Fibroblast of gingiva (primary cell): ENCODE measurements around the gene NDUFS7.

ENCODE experiments used
- DNase-seq: peaks from one replicate; pipeline ENCODE4 v3.0.0-alpha.2; 2011; ENCODE audit warnings: low read depth

The NDUFS7 gene

GRCh38 chr19:1383312-1384084 is at the start of gene NDUFS7:
NDUFS7 (plus strand) TSS chr19:1383907; CDS start chr19:1383927, 20 bp downstream.
- peak; percentile 94 for DNase-seq

- no peak for DNase-seq
Measured at GRCh38 chr19:1336079-1336684, 47.5 kb upstream of the NDUFS7 start.

- no peak for DNase-seq
Measured at GRCh38 chr19:1340681-1341469, 42.8 kb upstream of the NDUFS7 start.

- no peak for DNase-seq
Measured at GRCh38 chr19:1343041-1343440, 40.7 kb upstream of the NDUFS7 start.

GRCh38 chr19:1349211-1349610 is 34.5 kb upstream of the NDUFS7 start:
- no peak for DNase-seq

- no peak for DNase-seq
Measured at GRCh38 chr19:1350867-1351266, 32.8 kb upstream of the NDUFS7 start.

GRCh38 chr19:1351381-1351851 is 32.3 kb upstream of the NDUFS7 start:
- no peak for DNase-seq

- no peak for DNase-seq
Measured at GRCh38 chr19:1353144-1353543, 30.6 kb upstream of the NDUFS7 start.

- DNase-seq = no peak
Measured at GRCh38 chr19:1354970-1355567, 28.6 kb upstream of the NDUFS7 start.

- no peak for DNase-seq
Measured at GRCh38 chr19:1355568-1356507, 27.9 kb upstream of the NDUFS7 start.

GRCh38 chr19:1356508-1356865 is 27.2 kb upstream of the NDUFS7 start:
- DNase-seq = no peak

GRCh38 chr19:1357531-1358109 is 26.1 kb upstream of the NDUFS7 start:
- DNase-seq = no peak

- DNase-seq = no peak
Measured at GRCh38 chr19:1360126-1360817, 23.4 kb upstream of the NDUFS7 start.

GRCh38 chr19:1360818-1361461 is 22.8 kb upstream of the NDUFS7 start:
- peak; percentile 72 for DNase-seq

- peak; percentile 72 for DNase-seq
Measured at GRCh38 chr19:1361601-1362386, 21.9 kb upstream of the NDUFS7 start.

GRCh38 chr19:1362387-1363257 is 21.1 kb upstream of the NDUFS7 start:
- no peak for DNase-seq

- no peak for DNase-seq
Measured at GRCh38 chr19:1363599-1363998, 20.1 kb upstream of the NDUFS7 start.
